GM12875 (cell line): ENCODE measurements around the gene MGLL.

Experiments
- H3K4me3 ChIP-seq: one replicate; pipeline ENCODE4 v1.5.1; 2011; ENCODE audit warnings: low read depth, low read length, control low read depth
- TF ChIP-seq, protein P1 (sequence below): IDR thresholded peaks from 2 replicates; pipeline ENCODE4 v1.5.1; 2011; ENCODE audit warnings: low read depth, mild to moderate bottlenecking, control low read depth, inconsistent platforms, low read length, moderate library complexity, borderline replicate concordance; ENCODE audit not compliant: insufficient read depth

MGLL gene

DNA sequence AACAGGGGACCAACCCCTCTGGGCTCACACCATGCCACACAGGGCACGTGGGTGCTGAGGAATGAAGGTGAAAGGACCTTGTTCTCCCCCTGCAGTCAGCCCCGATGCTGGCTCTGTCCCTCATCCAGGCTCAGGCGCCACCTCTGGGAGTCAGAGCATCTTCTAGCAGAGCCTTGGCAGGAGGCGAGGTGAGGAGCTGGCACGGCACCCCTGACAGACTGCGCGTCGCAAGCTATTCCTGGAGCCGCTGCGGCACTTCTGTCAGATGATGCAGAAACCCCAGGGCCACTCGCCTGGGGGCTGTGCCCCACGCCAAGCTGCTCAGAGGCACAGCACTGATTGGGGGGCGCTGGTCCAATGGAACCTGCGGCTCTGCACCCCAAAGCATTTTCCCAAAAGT is 62.0 kb downstream of the MGLL start:
- TF ChIP-seq, protein P1, sequence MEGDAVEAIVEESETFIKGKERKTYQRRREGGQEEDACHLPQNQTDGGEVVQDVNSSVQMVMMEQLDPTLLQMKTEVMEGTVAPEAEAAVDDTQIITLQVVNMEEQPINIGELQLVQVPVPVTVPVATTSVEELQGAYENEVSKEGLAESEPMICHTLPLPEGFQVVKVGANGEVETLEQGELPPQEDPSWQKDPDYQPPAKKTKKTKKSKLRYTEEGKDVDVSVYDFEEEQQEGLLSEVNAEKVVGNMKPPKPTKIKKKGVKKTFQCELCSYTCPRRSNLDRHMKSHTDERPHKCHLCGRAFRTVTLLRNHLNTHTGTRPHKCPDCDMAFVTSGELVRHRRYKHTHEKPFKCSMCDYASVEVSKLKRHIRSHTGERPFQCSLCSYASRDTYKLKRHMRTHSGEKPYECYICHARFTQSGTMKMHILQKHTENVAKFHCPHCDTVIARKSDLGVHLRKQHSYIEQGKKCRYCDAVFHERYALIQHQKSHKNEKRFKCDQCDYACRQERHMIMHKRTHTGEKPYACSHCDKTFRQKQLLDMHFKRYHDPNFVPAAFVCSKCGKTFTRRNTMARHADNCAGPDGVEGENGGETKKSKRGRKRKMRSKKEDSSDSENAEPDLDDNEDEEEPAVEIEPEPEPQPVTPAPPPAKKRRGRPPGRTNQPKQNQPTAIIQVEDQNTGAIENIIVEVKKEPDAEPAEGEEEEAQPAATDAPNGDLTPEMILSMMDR, result no peak
- no peak overlapping the region for H3K4me3 ChIP-seq

DNA sequence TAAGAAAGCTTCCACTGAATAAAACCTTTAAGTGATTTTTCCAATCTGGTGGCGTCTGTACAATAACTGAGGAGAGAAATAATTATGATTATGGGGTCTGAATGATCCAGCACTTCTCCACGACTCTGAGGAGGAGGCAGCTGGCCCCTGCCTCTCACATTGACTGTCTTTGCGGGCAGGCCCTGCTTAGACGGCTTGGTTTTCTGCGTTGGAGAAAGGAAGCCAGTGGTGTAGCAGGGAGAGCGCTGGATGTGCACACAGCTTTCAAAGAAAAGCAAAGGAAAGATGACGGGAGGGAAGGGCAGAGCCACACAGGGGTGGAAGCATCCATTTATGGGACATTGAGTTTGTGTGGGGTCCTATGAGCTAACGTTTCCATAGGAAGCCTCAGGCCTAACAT is 62.5 kb downstream of the MGLL start:
- TF ChIP-seq, protein P1, result no peak

DNA sequence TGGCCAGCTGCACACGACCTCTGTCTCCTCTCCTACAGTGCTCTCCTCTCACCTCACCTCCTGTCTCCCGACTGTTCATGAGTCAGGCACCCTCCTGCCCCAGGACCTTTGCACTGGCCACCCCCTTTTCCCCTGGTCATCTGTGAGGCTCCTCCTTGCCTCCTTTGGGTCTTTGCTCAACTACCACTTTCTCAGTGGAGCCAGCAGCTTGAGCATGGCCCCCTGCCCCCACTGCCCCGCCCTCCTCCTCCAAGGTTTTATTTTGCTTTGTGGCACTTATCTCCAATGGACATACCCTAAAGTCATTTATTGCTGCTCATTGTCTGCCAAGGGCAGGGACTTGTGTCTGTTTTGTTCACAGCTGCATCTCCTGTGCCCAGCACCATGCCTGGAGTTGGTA is 64.3 kb downstream of the MGLL start:
- TF ChIP-seq, protein P1, result no peak

More for the DNA sequence above, 62.5 kb downstream of the MGLL start:
- no peak overlapping the region for H3K4me3 ChIP-seq

DNA sequence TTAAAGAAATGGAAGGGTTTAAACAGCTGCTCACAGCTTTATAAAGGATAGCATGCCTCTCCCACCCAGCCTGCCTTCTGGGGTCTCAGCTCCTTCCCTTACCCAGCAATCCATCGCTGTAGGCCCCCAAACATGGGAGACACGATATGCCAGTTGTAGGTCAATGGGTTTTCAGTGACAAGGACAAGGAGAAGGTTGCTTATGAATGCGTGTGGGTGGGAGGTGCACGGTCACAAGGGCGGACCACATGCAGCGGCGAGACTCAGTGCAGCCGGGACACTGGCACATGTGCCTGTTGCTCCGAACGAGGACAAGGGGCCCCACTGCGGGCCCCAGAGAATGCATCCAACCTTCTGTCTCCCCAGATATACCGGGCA is 67.0 kb downstream of the MGLL start:
- H3K4me3 ChIP-seq, result peak overlapping the region; percentile 55
- TF ChIP-seq, protein P1, result no peak

More for the DNA sequence above, 64.3 kb downstream of the MGLL start:
- no peak overlapping the region for H3K4me3 ChIP-seq

DNA sequence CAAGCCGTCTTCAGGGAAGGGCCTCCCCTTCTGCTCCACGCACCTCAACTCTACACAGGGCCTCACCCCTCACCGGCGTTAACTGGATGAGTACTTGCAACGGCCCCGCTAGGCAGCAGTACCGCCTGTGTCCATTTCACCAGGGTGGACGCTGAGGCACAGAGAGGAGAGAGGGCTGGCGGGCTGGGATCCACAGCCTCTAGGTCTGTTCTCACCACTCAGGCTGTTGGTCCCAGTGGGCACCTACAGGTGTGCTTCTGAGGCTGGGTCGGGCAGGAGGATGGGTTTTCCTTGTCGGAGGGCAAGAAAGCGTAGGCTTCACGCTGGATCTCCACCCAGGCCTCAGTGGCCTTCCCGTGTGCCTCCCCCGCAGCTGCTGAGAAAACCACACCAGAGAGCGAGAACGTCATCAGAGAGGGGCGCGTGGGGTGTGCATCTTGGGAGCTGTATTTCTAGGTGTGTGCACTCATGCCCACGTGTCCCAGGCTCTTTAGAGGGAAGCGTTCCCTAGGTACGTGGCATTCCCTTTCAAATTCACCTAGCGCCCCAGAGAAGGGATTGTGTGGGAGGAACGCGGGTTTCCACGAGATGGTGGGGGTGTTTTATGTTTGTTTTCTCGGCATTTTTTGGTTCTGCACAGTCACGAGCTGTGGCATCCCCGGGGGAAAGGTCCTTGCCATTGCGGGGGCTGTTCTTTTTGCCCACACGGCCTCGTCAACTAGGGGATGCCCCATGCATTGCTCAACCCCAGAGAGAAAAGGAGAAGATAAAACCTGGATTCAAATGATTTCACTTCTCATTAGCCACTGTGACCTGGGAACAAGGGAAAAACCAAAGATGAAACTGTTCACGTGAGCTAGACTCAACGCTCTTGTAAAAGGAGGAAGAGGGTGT is 67.7 kb downstream of the MGLL start:
- TF ChIP-seq, protein P1, result no peak
- H3K4me3 ChIP-seq, result peak overlapping the region; percentile 55

DNA sequence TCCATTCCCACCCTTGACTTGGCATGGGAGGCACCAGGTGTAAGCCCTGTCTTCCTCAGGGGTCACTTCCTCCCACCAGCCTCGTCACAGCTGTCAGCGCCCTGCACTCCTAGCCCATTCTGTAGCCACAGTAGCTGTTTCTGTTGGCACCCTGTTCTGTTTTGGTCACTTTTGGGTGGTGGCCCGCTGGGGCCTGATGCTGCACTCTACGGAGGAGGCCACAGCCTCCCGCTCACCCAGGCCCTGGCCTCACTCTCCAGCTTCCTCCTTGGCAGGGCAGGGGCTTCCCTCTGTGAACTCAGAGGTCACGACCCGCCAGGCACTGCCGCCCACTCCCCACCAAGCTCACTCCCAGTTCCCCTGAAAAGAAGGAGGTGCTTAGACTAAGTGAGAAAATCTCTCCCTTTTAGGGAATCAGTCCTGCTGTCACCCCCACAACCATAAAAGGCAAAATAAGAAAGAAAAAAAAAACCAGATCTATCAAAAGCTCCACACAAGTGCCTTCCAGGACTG is 68.4 kb downstream of the MGLL start:
- TF ChIP-seq, protein P1, result no peak

DNA sequence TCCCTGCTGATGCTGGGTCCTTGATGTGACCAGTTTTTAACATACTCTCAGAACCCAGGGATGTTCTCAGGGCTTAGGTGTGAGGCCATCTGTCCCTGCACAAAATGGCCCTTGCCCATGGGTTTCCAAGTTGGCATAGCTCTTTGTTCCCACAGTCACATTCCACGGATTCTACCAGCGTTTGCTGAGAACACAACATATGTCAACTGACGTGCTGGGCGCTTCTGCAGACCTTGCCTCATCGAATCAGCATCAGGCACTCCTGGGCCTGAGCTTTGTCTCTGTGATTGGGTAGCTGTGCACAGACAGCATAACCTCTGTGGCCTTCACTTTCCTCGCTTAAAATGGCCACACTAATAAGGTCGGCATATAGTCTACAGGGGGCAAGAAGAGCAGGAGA is 69.0 kb downstream of the MGLL start:
- peak overlapping the region; percentile 55 for H3K4me3 ChIP-seq
- TF ChIP-seq, protein P1, result no peak

More for the DNA sequence above, 68.4 kb downstream of the MGLL start:
- peak overlapping the region; percentile 55 for H3K4me3 ChIP-seq
